Mucosa of rectum (tissue), 2 donors: Measurements from ENCODE around the gene TGM2.

Source experiments
- H3K27ac ChIP-seq, 2 donors: one replicate each; pipeline ENCODE4 v1.7.0; 2013; ENCODE audit warnings: inconsistent platforms in 2 of 2, low read depth in 2 of 2, low read length in 2 of 2
- H3K27me3 ChIP-seq, 2 donors: one replicate each; pipeline ENCODE4 v1.7.0; 2013; ENCODE audit warnings: low read length in 2 of 2; ENCODE audit not compliant: control insufficient read depth in 2 of 2, insufficient read depth in 2 of 2
- H3K36me3 ChIP-seq, 2 donors: one replicate each; pipeline ENCODE4 v1.7.0; 2013; ENCODE audit warnings: low read length in 2 of 2; ENCODE audit not compliant: control insufficient read depth in 2 of 2, insufficient read depth in 2 of 2
- H3K4me1 ChIP-seq, 2 donors: one replicate each; pipeline ENCODE4 v1.7.0; 2013; ENCODE audit warnings: low read length in 2 of 2, mild to moderate bottlenecking in 1 of 2; ENCODE audit not compliant: control insufficient read depth in 2 of 2, insufficient read depth in 2 of 2
- H3K4me3 ChIP-seq, 2 donors: one replicate each; pipeline ENCODE4 v1.7.0; 2013; ENCODE audit warnings: low read length in 2 of 2
- H3K9ac ChIP-seq, 2 donors: one replicate each; pipeline ENCODE4 v1.7.0; 2013; ENCODE audit warnings: low read length in 2 of 2, low read depth in 1 of 2, mild to moderate bottlenecking in 1 of 2
- H3K9me3 ChIP-seq, 2 donors: one replicate each; pipeline ENCODE4 v1.7.0; 2013; ENCODE audit warnings: low read length in 2 of 2; ENCODE audit not compliant: control insufficient read depth in 2 of 2
- donor health status: healthy.
- donor health status: Normal muscosa, but diverticular disease.

TGM2 gene

DNA sequence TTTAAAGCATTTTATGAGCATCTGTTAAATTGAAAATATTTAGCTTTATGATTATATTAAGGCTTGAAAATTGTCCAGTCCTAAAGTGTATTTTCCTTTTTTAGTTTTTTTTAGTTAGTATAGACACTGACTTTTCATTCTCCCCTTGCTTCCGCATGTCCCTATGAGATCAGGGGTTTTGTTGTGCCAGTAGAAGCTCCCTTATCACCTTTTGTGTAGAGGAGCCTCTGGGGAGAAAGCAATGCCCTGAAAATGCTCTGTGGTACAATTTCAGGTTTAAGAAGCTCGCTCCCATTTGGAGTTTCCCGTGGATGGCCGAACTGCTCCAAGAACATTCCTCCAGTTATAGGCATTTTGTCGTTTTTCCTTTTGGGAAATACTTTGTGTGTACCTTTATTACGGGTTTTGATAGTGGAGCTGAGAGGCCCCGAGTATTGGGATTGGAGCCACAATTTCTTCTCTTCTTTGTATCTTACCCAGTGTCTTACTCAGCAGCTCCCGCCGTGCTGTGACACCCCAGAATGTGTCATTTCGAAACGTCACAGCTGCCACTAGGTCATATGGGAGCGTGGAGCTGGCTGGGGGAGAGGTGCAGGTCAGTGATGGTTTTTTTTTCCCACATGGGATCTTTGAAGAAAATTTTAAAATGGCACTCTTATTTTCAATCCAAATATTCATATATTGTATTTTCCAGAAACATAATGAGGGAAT lies 81.6 kb downstream of the TGM2 start:
- Histone ChIP-seq H3K36me3 (peaks cover 29 to 30% of the 10 kb centered on the region in 2 donors), H3K4me1 (no peaks in the 10 kb centered on the region), H3K9me3 (no peaks in the 10 kb centered on the region), H3K27me3 (no peaks in the 10 kb centered on the region), H3K4me3 (no peak overlapping the region), H3K27ac (peak overlapping the region in 1 of 2 donors; percentile 20), H3K9ac (no peak overlapping the region)

DNA sequence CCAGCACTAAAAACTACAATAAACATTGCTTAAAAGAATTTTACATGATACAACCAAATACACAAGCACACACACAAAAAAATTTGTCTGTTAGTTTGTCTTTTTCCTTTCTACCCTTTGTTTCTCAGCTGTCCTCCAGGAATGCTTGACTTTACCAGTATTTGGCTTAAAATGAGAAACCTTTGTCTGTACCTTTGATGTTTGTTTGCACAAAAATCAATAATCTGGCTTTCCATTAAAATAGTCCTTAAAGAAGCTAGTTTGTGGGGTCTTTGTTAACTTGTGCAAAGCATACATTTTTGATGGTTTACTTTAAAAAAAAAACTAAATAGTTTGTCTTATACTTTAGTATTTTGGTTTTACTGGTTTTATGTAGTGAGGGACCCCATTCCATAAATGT lies 82.2 kb downstream of the TGM2 start:
- no peaks in the 10 kb centered on the region for H3K9me3 ChIP-seq
- H3K36me3 ChIP-seq: peaks cover 26 to 29% of the 10 kb centered on the region in 2 donors
- no peak overlapping the region for H3K27ac ChIP-seq
- H3K9ac ChIP-seq: no peak overlapping the region
- no peak overlapping the region for H3K4me3 ChIP-seq
- no peaks in the 10 kb centered on the region for H3K27me3 ChIP-seq
- no peaks in the 10 kb centered on the region for H3K4me1 ChIP-seq

DNA sequence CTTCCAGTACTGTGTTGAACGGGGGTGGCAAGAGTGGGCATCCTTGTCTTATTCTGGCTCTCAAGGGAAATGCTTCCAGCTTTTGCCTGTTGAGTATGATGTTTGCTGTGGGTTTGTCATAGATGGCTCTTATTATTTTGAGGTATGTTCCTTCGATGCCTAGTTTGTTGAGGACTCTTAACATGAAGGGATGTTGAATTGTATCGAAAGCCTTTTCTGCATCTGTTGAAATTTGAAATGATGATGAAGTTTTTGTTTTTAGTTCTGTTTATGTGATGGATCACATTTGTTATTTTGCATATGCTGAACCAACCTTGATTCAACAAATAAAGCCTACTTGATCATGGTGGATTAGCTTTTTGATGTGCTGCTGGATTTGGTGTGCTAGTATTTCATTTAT lies 83.5 kb downstream of the TGM2 start:
- no peaks in the 10 kb centered on the region for H3K9me3 ChIP-seq
- no peak overlapping the region for H3K9ac ChIP-seq
- H3K27me3 ChIP-seq: no peaks in the 10 kb centered on the region
- no peak overlapping the region for H3K27ac ChIP-seq
- no peak overlapping the region for H3K4me3 ChIP-seq
- no peaks in the 10 kb centered on the region for H3K4me1 ChIP-seq
- peaks cover 28 to 31% of the 10 kb centered on the region in 2 donors for H3K36me3 ChIP-seq

DNA sequence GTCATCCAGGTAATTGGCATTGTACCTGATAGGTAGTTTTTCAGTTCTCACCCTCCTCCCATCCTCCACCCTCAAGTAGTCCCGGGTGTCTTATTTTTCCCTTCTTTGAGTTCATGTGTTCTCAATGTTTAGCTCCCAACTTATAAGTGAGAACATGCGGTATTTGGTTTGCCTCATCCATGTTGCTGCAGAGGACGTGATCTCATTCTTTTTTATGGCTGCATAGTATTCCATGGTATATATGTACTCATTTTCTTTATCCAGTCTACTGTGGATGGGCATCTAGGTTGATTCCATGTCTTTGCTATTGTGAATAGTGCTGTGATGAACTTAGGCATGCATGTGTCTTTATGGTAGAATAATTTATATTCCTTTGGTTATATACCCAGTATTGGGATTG lies 85.7 kb downstream of the TGM2 start:
- Histone ChIP-seq H3K4me3 (no peak overlapping the region), H3K27ac (no peak overlapping the region), H3K4me1 (no peaks in the 10 kb centered on the region), H3K36me3 (peaks cover 17 to 25% of the 10 kb centered on the region in 2 donors), H3K27me3 (no peaks in the 10 kb centered on the region), H3K9me3 (no peaks in the 10 kb centered on the region), H3K9ac (no peak overlapping the region)

DNA sequence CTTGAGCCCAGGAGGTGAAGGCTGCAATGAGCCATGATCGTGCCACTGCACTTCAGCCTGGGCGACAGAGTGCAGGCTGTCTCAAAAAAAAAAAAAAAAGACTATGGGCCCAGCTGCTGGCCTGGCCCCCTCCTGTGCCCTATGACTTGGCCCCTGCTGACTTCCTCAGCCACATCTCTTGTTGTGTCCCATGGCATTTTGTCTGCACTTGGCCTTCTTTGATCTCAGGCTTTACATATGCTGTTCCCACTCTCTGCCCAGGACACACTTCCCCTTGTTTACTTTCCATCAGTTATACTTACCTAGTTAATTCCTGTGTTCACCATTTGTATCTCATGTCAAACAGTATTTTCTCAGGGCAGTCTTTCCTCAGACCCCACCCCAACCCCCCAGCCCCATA lies 87.0 kb downstream of the TGM2 start:
- H3K27me3 ChIP-seq: no peaks in the 10 kb centered on the region
- no peak overlapping the region for H3K27ac ChIP-seq
- peaks cover 0 to 5% of the 10 kb centered on the region in 2 donors for H3K4me1 ChIP-seq
- H3K9ac ChIP-seq: no peak overlapping the region
- no peak overlapping the region for H3K4me3 ChIP-seq
- H3K9me3 ChIP-seq: no peaks in the 10 kb centered on the region
- H3K36me3 ChIP-seq: peaks cover 14 to 16% of the 10 kb centered on the region in 2 donors
